IPS-15b (cell line): ENCODE results near the gene SEMA4F.

Source experiments
- H3K27me3 ChIP-seq: one replicate; pipeline ENCODE4 v1.6.1; 2013; ENCODE audit warnings: low read length; ENCODE audit not compliant: control insufficient read depth, insufficient read depth
- H3K36me3 ChIP-seq: one replicate; pipeline ENCODE4 v1.6.1; 2013; ENCODE audit warnings: low read length; ENCODE audit not compliant: control insufficient read depth, insufficient read depth
- H3K4me1 ChIP-seq: one replicate; pipeline ENCODE4 v1.6.1; 2013; ENCODE audit warnings: mild to moderate bottlenecking, low read length; ENCODE audit not compliant: control insufficient read depth, insufficient read depth
- H3K4me3 ChIP-seq: one replicate; pipeline ENCODE4 v1.5.1; 2013; ENCODE audit warnings: low read depth, low read length
- H3K9ac ChIP-seq: one replicate; pipeline ENCODE4 v1.6.1; 2013; ENCODE audit warnings: low read depth, mild to moderate bottlenecking, low read length
- H3K9me3 ChIP-seq: one replicate; pipeline ENCODE4 v1.6.1; 2013; ENCODE audit warnings: mild to moderate bottlenecking, low read length; ENCODE audit not compliant: control insufficient read depth, insufficient read depth

Gene SEMA4F

GRCh38 chr2:74693668-74694067, 39.6 kb downstream of the SEMA4F start:
- H3K4me3 ChIP-seq: no peak overlapping the region
- no peaks in the 10 kb centered on the region for H3K36me3 ChIP-seq
- no peaks in the 10 kb centered on the region for H3K4me1 ChIP-seq
- no peak overlapping the region for H3K9ac ChIP-seq
- no peaks in the 10 kb centered on the region for H3K9me3 ChIP-seq
- no peaks in the 10 kb centered on the region for H3K27me3 ChIP-seq

DNA sequence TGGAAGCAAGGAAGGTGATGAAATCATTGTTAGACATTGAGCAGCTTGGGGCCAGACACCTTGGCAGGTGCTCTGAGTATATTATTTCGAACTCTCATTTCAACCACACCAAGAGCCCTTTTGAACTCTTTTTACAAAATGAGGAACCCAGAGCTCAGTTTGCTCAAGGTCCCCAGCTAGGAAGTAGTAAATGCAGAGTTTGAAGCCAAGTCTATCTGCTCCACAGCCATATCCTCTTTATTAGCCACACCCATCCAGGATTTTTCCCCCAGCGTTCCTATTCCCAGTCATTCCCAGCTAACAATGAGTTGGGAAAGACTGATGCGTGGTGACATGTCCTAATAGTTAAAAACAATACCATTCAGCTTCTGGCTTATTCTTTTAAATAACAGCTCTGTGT, 40.2 kb downstream of the SEMA4F start:
- Histone ChIP-seq H3K9me3 (no peaks in the 10 kb centered on the region), H3K36me3 (no peaks in the 10 kb centered on the region), H3K27me3 (no peaks in the 10 kb centered on the region), H3K9ac (no peak overlapping the region), H3K4me3 (no peak overlapping the region), H3K4me1 (no peaks in the 10 kb centered on the region)

- no peaks in the 10 kb centered on the region for H3K36me3 ChIP-seq
- H3K9me3 ChIP-seq: no peaks in the 10 kb centered on the region
Measured at GRCh38 chr2:74695663-74696062, 41.6 kb downstream of the SEMA4F start.

GRCh38 chr2:74696829-74697228, 42.8 kb downstream of the SEMA4F start:
- H3K36me3 ChIP-seq: no peaks in the 10 kb centered on the region
- H3K4me3 ChIP-seq: no peak overlapping the region
- H3K27me3 ChIP-seq: no peaks in the 10 kb centered on the region
- H3K4me1 ChIP-seq: peaks cover 2% of the 10 kb centered on the region
- H3K9me3 ChIP-seq: no peaks in the 10 kb centered on the region
- no peak overlapping the region for H3K9ac ChIP-seq

More at GRCh38 chr2:74695663-74696062, 41.6 kb downstream of the SEMA4F start:
- Histone ChIP-seq H3K4me3 (no peak overlapping the region), H3K27me3 (no peaks in the 10 kb centered on the region), H3K4me1 (no peaks in the 10 kb centered on the region), H3K9ac (no peak overlapping the region)

DNA sequence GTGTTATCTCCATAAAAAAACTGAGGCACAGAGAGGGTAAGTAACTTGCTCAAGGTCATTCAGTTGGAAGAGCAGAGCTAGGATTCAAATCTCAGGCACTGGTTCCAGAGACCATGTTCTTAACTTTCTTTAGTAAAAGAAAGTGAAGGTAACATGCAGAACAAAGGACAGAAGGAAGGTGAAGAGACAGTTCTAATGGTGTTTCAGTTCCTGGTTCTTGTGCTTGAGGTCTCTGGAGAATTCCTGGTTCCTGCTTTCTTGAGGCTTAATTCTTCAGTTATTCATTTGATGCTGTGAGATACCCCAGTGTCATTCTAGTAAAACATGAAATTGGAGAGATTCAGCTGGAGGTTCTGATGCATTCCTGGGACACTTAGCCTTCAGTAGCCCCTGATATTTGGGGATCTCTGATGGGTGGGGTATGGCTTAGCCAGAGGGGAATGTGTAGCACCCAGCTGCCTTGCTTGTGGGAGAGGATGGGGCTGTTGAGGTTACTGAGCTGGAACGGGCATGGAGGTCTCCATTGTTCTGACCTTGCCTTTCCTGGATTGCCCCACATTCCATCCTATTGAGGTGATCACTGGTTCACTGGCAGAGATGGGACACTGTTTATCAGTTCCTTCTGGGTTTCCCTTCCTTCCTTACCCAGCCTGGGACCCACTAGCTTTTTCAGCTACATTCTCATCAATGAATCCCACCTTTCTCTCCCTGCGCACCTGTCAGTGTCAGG, 46.8 kb downstream of the SEMA4F start:
- Histone ChIP-seq H3K9me3 (no peaks in the 10 kb centered on the region), H3K9ac (no peak overlapping the region), H3K4me3 (no peak overlapping the region), H3K27me3 (no peaks in the 10 kb centered on the region), H3K4me1 (peaks cover 2% of the 10 kb centered on the region), H3K36me3 (no peaks in the 10 kb centered on the region)

DNA sequence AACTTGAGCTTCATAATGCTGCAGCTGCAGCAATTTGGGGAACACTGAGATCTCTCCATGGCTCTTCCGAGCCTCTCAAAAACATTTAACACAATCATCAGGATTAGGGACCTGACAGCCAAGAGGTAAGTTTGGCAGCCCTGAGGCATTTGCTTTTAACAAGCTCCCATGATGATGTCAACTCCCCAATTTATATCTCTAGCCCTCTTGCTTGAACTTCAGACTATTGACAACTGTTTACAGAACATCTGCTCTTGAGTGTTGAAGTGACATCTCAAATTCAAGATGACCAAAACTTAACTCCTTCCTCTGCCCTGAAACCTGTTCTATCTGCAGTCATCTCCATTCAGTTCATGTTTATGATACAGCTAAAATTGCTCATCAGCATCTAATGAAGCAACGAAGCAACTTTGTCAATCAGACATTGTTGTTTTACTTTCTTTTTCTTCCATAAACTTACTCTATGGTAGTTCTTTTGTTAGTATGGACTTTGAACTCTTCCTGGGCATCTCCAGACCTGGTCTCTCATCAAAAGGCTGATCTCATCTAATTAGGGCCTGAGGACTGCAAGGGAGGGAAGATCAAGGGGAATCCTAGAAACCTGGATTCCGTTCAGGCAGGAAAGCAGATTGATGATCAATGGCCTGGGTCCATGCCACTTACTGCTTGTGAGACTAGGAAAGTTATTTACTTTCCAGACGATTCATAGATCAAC, 48.1 kb downstream of the SEMA4F start:
- no peak overlapping the region for H3K4me3 ChIP-seq
- H3K4me1 ChIP-seq: peaks cover 2% of the 10 kb centered on the region
- H3K36me3 ChIP-seq: no peaks in the 10 kb centered on the region
- H3K9ac ChIP-seq: no peak overlapping the region
- H3K9me3 ChIP-seq: no peaks in the 10 kb centered on the region
- H3K27me3 ChIP-seq: no peaks in the 10 kb centered on the region

GRCh38 chr2:74703373-74703772, 49.3 kb downstream of the SEMA4F start:
- Histone ChIP-seq H3K9ac (no peak overlapping the region), H3K9me3 (no peaks in the 10 kb centered on the region), H3K27me3 (no peaks in the 10 kb centered on the region), H3K36me3 (no peaks in the 10 kb centered on the region), H3K4me1 (peaks cover 2% of the 10 kb centered on the region), H3K4me3 (no peak overlapping the region)

- Histone ChIP-seq H3K4me1 (peaks cover 2% of the 10 kb centered on the region), H3K9ac (no peak overlapping the region), H3K4me3 (no peak overlapping the region), H3K9me3 (no peaks in the 10 kb centered on the region), H3K36me3 (no peaks in the 10 kb centered on the region), H3K27me3 (no peaks in the 10 kb centered on the region)
Measured at GRCh38 chr2:74704216-74704615, 50.2 kb downstream of the SEMA4F start.

- no peaks in the 10 kb centered on the region for H3K4me1 ChIP-seq
- H3K27me3 ChIP-seq: no peaks in the 10 kb centered on the region
- no peak overlapping the region for H3K4me3 ChIP-seq
- no peaks in the 10 kb centered on the region for H3K9me3 ChIP-seq
- H3K36me3 ChIP-seq: no peaks in the 10 kb centered on the region
- no peak overlapping the region for H3K9ac ChIP-seq
Measured at GRCh38 chr2:74706741-74707140, 52.7 kb downstream of the SEMA4F start.

- Histone ChIP-seq H3K36me3 (no peaks in the 10 kb centered on the region), H3K9ac (no peak overlapping the region), H3K9me3 (no peaks in the 10 kb centered on the region), H3K27me3 (no peaks in the 10 kb centered on the region), H3K4me1 (no peaks in the 10 kb centered on the region), H3K4me3 (no peak overlapping the region)
Measured at GRCh38 chr2:74707837-74708236, 53.8 kb downstream of the SEMA4F start.

DNA sequence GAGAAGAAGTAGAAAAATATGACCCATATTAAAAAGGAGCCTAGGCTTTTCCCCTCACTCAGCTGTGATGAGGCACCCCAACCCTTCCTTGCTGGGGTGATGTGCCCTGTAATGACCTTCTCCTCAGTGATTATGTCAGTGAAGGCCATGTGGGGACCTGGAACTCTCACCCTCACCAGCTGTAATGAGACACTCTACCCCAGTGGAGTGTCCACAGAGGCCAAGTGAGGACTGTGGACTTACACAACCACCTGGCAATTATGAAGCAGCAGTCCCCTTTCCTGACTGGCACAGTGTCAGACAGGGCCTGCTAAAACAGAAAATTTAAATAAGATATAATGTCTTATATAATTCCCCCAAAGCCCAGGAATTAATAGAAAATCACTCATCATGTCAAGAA, 54.2 kb downstream of the SEMA4F start:
- Histone ChIP-seq H3K4me1 (no peaks in the 10 kb centered on the region), H3K9me3 (no peaks in the 10 kb centered on the region), H3K36me3 (no peaks in the 10 kb centered on the region), H3K27me3 (no peaks in the 10 kb centered on the region), H3K4me3 (no peak overlapping the region), H3K9ac (no peak overlapping the region)

GRCh38 chr2:74708883-74709282, 54.8 kb downstream of the SEMA4F start:
- Histone ChIP-seq H3K36me3 (no peaks in the 10 kb centered on the region), H3K9ac (no peak overlapping the region), H3K4me1 (no peaks in the 10 kb centered on the region), H3K27me3 (no peaks in the 10 kb centered on the region), H3K9me3 (no peaks in the 10 kb centered on the region), H3K4me3 (no peak overlapping the region)
